Measurements from ENCODE around the gene SAMHD1. TPM values are rescaled to one million over a fixed set of nuclear protein-coding genes. Genes with fewer than 3 reads are reported as not detected.
A peak's percentile ranks its signal among the peaks of the same experiment; 100 is the strongest.

The SAMHD1 gene
- polyA plus RNA-seq, 2 of the 4 experiments (the other 2 are of a cell fraction): 9.8 to 11.7 TPM

GRCh38 chr20:36856691-36857635, 94.5 kb downstream of the SAMHD1 start:
- no peak overlapping the region for H3K4me3 ChIP-seq
- ChIA-PET CTCF (interaction anchor here (0.6 to 4.2 kb wide), 8 partner anchors 7 to 251 kb away, joined by 3 to 14 read pairs (median 4); partner anchors contain the start of genes DSN1, RAB5IF and TLDC2), POLR2A (interaction anchor here (0.6 kb wide), 1 partner anchor 22 kb away, joined by 4 read pairs; no protein-coding TSS in a partner anchor)
- TF ChIP-seq JUN (IDR thresholded peaks at IDR 0.05): no peak
- no peak for TF ChIP-seq TP53 (CRISPR knock-in tag; IDR thresholded peaks at IDR 0.05)
- H3K4me1 ChIP-seq: peaks cover 61% of the 10 kb centered on the region
- H3K27ac ChIP-seq: peak overlapping the region in 1 of 2 experiments; percentile 82; a peak in 3 of 6 replicates
- 80% methylated on average over 17 of the region's 17 CpGs for WGBS (ENCODE audit: missing lambda C conversion rate)
- peak overlapping the region; percentile 76; the same call in 2 of the 3 replicates for H3K4me2 ChIP-seq
- no peaks in the 10 kb centered on the region for H3K9me3 ChIP-seq
- FAIRE-seq (no peak), DNase-seq (ENCODE audit: low read depth in 1 of 2, low spot score in 1 of 2) (no peak), ATAC-seq (no peak)

- ATAC-seq (peak in 1 of 2 experiments; percentile 15; a peak in 2 of 6 replicates), DNase-seq (ENCODE audit: low read depth in 1 of 2, low spot score in 1 of 2) (no peak), FAIRE-seq (no peak)
- Histone ChIP-seq H3K4me3 (no peak overlapping the region), H3K9me3 (no peaks in the 10 kb centered on the region), H3K4me2 (peak overlapping the region; percentile 76), H3K4me1 (peaks cover 55% of the 10 kb centered on the region), H3K27ac (peak overlapping the region; percentile 70 to 82; a peak in 4 of 6 replicates)
- TF ChIP-seq CBX8 (IDR thresholded peaks at IDR 0.05) (no peak), ZFP36 (IDR thresholded peaks at IDR 0.05; ENCODE audit: borderline replicate concordance, partially characterized antibody) (peak; percentile 49), RFX5 (IDR thresholded peaks at IDR 0.05) (no peak)
- ChIA-PET CTCF (interaction anchor here (0.6 to 4.6 kb wide), 10 partner anchors 8 to 699 kb away, joined by 3 to 39 read pairs (median 6); partner anchors contain the start of genes DSN1 and RAB5IF), POLR2A (interaction anchor here (0.6 kb wide), 1 partner anchor 22 kb away, joined by 4 read pairs; no protein-coding TSS in a partner anchor)
- WGBS (ENCODE audit: missing lambda C conversion rate): 39% methylated on average over 3 of the region's 3 CpGs
These were observed 95.3 kb downstream of the SAMHD1 start for GRCh38 chr20:36856195-36856594.

- H3K4me1 ChIP-seq: peaks cover 48% of the 10 kb centered on the region
- WGBS (ENCODE audit: missing lambda C conversion rate): 92% methylated on average over 6 of the region's 7 CpGs
- ATAC-seq (peak in 1 of 2 experiments; percentile 9; a peak in 1 of 6 replicates), DNase-seq (ENCODE audit: low read depth in 1 of 2, low spot score in 1 of 2) (no peak), FAIRE-seq (no peak)
- H3K9me3 ChIP-seq: peaks cover 6% of the 10 kb centered on the region; the same call in 1 of the 3 replicates
- no peak overlapping the region for H3K4me3 ChIP-seq
- H3K4me2 ChIP-seq: peak overlapping the region; percentile 76
- TF ChIP-seq POLR2A (IDR thresholded peaks at IDR 0.05; ENCODE audit: low read length) (no peak), FOXS1 (CRISPR knock-in tag; IDR thresholded peaks at IDR 0.05) (no peak), MAZ (IDR thresholded peaks at IDR 0.05; ENCODE audit: borderline replicate concordance, low read depth, low read length) (no peak), RNF2 (IDR thresholded peaks at IDR 0.05; ENCODE audit: borderline replicate concordance, low read depth) (no peak), NFE2L2 (conservative IDR thresholded peaks at IDR 0.05; ENCODE audit: low read length) (no peak), KDM1A (IDR thresholded peaks at IDR 0.05; ENCODE audit: low read depth) (no peak), ZNF302 (CRISPR knock-in tag; IDR thresholded peaks at IDR 0.05) (no peak), MYC (IDR thresholded peaks at IDR 0.05; ENCODE audit: borderline replicate concordance, low read length) (no peak), CBX2 (IDR thresholded peaks at IDR 0.05; ENCODE audit: borderline replicate concordance, low read depth) (no peak), EHF (CRISPR knock-in tag; IDR thresholded peaks at IDR 0.05) (no peak), BHLHE40 (IDR thresholded peaks at IDR 0.05; ENCODE audit: low read depth, low read length) (no peak), RAD21 (conservative IDR thresholded peaks at IDR 0.05 in 1 of 2, IDR thresholded peaks at IDR 0.05 in 1 of 2) (no peak), HOXA7 (CRISPR knock-in tag; IDR thresholded peaks at IDR 0.05) (no peak), POLR2AphosphoS2 (conservative IDR thresholded peaks at IDR 0.05; ENCODE audit: low read length) (no peak), FOSB (CRISPR knock-in tag; IDR thresholded peaks at IDR 0.05) (no peak), CHD4 (IDR thresholded peaks at IDR 0.05; ENCODE audit: borderline replicate concordance) (no peak), HOXB5 (CRISPR knock-in tag; IDR thresholded peaks at IDR 0.05) (no peak)
- POLR2A ChIA-PET: no interaction called here
- CTCF ChIA-PET: interaction anchor here (0.7 to 4.6 kb wide), 11 partner anchors 9 to 698 kb away, joined by 3 to 39 read pairs (median 5); partner anchors contain the start of gene DSN1
- H3K27ac ChIP-seq: peak overlapping the region; percentile 70 to 82; a peak in 5 of 6 replicates
These were observed 96.3 kb downstream of the SAMHD1 start for GRCh38 chr20:36855241-36855657.

Data from A549 (cell line).